Amniotic stem cell (primary cell): ENCODE measurements around the gene ITPKB.

Source experiments
- DNase-seq: peaks from one replicate; lab custom pipeline; 2025; lab: John Stamatoyannopoulos, UW

Gene ITPKB

DNA sequence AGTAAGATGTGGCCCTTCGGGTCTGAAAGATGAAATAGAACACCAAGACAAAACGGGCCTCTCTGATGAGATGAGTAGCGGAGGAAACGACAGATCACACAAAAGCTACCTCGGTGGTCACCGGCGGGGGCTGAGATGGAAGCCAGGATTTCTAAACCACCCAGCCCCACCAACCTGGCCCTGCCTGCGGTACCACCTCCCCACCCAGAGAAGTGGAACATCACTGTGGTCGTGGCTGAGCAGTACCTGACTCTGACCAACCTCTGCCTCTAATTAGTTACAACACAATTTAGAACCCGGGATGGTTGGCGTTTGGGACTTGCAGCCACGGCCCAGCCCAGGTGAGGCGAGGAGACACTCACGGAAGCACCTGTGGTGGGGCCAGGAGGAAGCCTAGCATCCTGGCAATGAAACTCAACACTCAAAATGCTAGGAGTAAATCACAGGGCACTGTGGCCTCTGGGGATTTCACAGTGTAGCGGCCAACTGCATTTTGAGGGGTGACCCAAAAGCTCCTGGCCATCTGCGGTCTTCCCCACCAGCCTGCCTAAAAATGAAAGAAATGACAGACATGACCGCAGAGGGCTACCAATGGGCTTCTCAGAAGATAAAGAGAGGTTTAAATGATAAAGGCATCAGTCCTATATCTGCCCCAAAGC is 73.4 kb downstream of the ITPKB start:
- DNase-seq: no peak

DNA sequence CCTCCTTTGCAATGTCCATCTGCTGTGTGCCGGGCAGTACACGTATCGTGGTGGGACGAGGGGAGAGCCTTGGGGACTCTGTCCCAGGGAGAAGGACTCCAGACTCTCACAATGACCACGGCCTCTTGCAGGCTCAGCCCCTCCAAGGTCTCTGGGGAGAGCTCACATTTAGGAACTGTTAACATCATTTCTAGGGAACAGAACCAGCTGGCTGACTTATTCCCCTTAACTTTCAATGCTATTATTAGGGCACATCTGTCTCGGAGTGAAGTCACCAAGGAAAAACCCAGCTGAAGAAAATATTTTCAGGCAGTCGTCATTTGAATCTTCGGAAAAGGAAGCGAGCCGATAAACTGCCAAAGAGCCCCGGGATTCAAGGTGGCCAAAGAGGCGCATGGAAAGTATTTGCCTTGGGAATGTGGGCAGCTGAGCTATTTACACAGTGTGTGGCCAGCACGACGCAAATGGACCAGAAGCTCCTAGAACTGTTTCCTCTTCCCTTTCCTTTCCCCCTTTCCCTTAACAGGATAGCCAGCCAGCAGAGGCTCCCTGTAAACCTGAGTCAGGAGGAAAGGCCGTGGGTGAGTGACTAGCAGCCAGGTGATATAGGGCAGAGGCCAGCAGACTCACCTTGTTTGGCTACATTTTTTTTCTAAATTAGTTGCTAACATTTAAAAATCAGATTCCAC is 74.5 kb downstream of the ITPKB start:
- peak; percentile 24 for DNase-seq

DNA sequence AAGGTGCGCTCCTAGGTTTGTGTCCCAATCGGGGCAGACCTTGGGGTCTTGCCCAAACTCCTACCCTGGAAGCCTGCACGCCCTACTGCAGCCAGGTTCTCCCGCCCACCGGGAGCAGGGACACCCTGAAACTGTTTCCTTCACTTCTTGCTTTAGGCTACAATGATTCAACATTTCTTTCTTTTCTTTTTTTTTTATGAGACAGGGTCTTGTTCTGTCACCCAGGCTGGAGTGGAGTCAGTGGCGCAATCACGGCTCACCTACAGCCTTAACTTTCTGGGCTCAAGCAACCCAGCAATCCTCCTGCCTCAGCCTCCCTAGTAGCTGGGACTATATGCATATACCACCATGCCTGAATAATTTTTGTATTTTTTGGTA is 75.8 kb downstream of the ITPKB start:
- DNase-seq: no peak

DNA sequence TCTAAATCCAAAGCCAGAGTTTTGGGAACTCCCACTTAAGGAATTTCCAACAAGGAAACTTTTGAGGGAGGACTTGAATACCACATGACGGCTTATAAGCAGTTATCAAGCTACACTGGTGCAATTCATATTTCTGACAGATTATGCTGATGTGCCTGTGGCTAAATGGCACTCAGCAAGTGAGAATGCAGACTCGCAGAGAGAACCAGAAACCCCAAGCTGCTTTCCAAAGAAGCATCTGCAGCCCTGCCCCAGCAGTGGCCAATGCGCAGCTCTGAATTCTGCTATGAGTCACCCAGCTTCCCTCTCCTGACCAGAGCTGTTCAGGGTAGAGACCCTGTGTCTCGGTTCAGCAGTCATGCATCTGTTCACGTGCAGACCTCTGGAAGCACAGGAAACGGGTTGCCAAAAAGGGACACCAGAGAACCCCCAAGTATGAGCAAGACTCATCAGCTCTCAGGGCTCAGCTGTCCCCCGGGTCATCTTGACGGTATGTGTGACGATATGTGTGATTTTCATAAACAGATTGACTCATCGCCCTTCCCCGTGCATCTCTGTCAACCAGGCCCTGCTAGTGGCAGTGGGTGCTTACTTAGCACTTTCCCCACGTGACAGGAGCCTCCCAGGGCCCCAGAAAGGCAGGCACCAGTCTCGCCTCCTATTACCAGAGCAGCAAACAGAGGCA is 76.3 kb downstream of the ITPKB start:
- peak; percentile 96 for DNase-seq

DNA sequence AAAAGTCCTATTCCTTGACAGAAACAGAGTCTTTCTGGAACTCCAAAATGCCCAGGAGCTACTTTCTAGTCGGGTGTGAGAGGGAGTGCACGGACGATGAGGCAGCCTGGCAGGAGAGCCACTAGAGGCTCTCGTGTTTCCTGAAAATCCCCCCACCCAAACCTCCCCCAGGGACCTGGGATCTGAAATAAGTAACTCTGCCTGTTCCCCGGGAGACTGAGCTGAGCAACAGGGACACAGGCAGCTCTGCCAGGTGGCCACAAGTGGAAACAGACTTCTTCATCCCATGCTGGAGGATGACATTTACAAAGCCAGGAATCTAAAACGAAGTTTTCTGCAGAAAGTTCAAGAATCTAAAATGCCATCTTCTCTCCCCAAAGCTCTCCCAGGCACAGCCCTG is 77.1 kb downstream of the ITPKB start:
- no peak for DNase-seq

DNA sequence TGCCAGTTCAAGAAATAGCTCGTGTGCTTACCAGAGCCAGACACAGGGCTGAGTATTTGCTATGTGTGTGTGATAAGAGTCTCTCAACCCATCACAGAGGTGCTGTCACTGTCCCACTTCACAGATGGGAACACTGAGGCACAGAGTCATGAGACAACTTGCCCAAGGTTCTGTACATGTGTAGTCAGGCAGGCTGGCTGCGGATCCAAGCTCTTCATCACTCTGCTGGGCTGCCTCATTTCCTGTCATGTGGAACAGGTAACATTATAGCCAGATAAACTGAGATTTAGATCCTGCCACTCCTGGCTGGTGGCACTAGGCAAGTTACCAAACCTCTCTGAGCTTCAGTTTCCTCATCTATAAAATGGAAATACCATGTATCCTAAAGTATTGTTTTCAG is 77.8 kb downstream of the ITPKB start:
- DNase-seq: no peak

DNA sequence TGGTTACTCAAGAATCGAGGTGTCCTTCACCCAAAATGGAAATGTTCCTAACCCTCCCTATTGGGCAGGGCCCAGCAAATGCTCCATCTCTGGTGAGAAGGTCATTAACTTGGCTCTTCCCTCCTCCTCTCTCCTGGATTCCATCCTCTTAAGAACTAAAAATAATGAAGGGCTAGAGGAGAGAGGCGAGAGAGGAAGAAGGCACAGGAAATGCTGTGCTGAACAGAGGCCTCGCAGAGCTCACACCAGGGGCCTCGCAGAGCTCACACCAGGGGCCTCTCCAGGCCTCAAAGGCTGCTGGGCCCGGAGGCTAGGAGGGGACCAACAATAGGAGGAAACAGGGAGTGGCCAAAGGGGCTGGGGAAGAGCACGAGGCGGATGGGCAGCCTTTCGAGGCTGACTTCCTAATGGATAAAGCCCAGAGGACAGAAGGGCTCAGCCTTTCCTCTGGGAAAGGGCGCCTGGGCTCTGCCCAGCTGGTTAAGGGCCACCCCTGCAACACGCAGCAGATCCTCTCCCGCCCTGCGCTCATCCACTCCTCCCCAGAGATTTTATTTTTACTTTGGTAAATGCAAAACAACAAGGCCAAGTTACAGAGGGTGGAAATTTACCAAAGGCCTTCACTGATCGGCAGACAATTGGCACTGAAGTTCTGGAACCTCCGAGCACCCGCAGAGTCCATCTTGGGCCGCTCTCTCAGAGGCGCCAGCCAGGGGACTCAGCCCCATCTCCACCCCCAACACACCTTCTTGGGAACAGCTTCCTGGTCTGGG is 78.5 kb downstream of the ITPKB start:
- DNase-seq: no peak

DNA sequence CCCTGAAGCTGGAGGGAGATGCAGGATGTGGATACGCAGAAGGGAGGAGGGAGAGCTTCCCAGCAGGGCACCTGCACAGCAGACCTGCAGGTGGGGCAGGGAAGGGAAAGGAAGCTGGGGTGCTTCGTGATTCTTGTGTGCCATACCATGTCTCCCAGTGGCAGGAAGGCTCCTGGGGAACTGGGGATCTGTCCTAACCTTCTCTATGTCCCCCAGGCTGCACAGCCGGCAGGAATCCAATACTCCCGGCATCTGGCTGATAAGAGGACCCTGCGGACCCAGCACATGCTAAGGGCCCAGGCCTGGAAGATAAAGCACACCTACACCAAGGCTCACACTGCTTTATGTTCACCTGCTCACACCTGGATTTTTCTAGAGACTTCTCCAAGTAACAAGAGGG is 79.4 kb downstream of the ITPKB start:
- DNase-seq: no peak

DNA sequence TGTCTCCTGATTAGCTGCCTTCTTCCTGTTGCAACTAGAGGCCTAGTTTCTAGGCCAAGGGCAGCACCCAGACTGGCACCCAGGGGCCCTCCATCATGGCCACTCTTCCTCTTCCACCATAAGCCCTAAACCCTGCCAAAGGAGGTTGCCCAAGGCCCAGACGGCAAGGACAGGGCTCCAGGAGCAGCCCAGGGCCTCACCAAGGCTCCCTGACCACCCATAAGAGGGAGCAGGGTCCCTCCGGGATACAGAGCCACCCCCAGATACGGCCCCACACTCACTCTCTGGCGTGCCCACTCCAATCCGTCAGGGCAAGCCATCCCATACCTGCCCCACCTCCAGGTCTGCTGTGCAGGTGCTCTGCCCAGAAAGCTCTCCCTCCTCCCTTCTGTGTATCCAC is 79.9 kb downstream of the ITPKB start:
- DNase-seq: no peak

DNA sequence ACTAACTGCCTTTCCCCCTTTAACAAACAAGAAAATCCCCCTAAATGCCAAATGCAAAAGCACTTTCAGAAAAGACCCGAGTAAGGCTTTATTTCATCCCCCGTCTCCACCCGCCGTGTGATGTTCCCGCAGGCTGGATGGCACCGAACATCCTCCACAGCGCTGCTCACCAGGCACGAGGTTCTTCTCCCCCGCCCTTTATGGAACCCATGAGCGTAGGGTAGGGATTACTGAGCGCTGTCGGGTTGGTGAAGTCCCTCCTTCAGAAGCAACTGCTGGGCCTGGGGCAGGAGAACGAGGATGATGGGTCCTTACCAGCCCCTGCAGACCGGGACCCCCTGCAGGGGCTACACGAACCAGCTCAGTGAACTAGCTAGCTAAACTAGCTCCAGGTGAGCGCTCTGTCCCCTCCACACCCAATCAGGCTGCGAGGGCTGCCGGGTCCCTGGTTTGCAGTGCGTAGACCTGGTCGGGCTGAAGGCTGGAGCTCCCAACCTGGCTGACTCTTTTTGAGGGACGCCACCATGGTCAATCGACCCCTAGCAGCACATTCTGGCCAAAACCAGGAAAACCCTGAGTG is 80.4 kb downstream of the ITPKB start:
- DNase-seq: no peak

DNA sequence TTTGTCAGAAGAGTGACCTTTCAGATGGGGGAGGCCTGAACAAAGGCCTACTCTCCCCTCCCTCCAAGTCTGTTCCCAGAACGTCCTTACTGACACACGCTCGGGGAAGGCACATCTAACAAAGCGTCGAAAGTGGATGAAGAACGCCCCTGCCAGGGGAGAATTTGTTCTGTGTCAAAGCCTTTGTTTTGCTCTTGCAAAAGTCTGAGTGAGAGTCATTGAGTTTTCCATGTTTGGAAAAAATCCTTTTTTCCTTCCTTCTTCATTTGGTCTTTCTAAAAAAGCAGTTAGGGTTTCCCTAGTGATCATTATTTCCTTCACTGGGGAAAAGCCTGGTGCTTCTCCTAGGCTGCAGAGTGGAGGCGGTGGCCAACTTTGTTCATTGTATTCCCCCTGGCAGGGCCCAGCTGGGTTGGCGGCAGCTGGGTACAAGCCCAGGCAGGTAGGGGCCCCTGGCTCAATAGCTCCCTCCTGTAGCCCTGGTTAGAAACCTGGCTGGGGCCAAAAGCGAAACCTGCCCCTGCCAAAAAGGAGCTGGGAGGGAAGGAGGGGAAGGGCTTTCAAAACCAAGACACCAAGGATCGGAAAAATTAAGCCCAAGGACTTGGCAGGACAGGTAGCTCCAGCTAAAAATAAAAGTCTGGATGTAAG is 81.1 kb downstream of the ITPKB start:
- no peak for DNase-seq

DNA sequence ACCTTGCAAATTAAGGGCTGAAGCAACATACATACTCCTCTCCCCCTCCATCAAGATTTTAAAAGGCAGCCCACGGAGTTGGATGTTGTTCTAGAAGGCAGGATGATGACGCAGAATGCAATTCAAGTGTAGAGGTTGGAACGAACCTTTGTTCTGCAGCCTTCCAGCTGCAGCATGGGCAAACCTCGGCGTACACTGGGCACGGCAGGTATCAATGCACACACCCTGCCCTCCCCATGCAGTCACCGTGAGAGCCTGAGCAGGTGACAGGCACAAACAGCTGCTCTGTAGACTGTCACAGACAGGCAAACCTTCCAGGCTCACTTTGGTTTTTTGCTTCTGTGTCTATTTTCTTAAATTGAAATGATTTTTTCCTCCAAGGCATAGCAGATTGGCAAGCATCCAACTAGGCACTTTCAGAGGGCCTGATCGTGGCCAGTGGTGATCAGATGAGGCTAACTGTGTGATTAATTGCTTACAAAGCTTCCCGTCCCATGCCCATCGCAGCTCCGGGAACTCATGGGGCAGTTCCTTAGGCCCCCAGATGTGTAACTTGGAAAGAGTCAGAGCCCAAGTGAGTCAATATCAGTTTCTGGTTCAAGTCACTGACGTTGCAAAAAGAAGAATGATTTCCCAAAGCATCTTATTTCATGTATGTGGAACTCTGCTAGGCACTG is 82.3 kb downstream of the ITPKB start:
- DNase-seq: peak; percentile 74

DNA sequence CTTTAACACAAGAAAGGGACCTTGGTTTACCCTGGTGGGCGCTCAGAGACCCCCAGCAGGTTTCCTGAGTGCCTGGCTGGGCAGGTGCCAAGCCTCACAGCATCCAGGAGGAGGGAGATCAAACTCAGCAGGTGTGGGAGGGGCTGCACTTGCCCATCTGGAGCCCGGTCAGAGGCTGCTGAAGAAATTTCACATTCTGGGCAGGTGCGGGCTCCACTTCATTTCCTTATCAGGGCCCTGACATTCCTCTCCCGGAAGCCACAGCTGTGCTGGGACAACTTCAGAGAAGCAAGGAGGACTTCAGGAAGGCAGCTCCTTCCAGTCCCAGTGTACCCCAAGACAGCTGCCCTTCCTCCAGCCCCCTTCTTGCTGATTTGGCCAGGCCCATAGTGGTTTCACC is 82.9 kb downstream of the ITPKB start:
- DNase-seq: no peak

DNA sequence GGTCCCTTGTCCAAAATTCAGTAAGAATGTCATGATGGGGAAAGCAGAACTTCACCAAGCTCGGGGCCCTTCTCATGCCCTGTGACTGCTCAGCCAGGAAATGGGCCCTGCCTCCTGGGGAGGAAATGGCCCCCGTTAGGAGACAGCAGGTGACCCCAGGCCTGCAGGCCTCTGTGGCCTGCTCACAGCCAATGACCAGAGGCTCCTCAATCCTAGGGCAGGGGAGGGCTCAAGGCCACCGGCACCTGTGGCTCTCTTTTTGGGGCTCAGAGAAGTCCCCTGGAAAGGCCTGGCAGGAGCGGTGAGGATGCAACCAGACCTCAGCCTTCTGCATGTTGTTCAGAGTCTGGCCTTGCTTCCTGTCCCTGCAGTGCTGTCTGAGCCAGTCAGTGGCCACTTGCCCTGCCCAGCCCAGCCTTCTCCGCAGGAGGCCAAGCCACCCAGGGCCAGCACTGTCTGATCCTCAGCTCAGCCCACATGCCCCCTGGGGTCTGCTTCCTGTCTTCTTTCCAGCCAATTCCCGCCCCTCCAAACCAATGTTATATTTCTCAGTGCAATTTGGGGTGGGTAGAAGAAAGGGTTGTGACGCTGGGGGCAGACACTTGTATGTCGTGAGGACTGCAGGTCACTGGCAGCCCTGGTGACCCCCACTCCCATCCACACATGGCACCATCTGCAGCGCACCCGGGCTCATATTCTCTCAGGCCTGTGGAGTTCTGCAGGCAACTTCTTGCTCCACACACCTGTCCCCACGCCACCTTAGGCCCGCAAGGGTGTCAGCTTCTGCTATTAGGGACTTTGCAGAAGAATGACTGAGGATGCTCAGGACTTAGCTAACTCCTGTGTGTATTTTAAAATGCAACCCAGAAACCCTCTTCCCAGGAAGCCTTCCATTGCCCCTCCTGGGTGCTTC is 83.6 kb downstream of the ITPKB start:
- DNase-seq: no peak

DNA sequence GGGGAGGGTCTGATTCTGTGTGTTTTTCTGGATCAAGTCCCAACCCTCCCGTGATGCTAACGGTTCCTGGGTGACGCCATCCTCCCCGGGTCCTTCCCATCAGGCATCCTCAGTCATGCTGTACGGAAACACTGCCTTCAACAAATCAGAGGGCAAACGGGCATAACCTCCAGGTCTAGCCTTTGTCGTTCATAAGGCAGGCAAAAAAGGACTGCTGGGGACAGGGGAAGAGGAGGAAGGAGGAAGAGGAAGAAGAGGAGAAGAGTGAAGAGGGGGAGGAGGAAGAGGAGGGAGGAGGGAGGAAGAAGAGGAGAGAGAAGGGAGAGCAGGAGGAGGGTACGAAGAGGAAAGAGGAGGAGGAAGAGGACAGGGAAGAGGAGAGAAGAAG is 84.4 kb downstream of the ITPKB start:
- DNase-seq: no peak

DNA sequence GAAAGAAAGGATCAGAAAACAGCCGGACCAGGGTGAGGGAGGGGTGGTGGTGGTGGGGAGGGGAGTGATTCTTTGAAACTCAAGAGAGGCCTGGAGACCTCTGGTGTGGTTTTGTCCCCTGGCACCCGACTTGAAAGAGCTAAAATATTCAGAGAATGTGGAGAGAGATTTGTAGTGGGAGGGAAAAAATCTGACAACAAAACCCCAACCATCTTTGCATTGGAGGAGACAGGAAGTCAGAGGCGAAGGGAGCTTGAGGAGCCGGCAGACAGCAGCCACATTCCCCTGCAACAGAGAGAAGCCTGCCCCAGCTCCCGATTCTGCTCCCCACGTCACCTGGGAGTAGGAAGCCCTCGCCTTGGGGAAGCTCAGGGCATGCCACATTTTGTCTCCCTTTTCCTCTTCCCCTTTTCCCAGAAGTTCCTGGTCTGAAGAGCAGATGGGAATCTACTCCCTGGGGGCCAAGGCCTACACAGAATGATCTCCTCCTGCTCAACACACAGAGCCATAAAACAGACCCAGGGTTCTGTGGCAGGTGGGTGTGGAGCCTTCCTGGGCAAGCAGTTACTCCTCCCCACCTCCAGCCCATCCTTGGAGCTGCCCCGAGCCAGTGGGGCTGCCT is 84.9 kb downstream of the ITPKB start:
- no peak for DNase-seq

DNA sequence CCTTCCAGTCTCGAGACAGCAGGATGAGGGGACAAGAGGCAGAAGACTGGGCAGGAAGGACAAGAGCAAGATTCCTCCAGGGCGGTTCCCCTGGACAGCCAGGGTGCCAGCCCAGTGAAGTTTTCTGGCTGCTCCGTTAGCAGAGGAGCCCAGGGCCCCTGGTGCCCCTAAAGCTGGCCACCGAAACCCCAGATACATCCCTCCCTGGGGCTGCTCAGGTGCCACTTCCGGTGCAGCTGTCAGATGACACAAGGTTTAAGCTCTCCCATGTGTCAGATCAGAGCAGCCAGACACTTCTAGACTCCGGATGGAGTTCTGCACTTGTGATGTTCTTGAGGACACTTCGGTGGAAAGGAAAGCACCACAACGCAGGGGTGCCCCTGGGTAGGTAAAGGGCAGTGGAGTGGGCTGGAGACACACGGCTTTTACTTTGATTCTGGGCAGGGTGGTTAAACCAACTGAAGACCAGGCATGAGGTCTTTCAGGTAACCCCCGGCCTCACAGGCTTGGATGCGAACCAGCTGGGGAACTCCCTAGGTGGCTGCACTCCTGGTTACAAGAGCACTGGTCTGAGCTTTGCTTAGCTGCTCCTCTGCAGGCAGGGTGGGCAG is 85.7 kb downstream of the ITPKB start:
- no peak for DNase-seq

DNA sequence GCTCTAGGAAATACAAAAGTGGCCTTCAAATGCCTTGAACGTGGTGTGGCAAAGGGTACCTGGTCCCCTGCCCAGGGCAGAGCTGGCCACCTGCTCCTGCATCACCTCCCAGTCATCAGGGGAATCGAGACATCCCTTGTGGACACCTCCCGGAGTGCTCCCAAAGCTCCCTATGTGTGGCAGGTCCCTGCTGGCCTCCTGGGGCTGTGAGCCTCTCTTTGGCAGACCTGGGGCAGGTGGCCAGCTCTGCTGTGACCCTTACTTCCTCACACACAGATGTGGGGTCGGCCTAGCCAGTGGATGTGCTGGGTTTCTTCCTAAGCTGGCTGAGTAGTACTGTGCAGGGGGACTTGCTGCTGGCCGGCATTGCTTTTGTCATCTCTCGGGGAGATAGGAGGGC is 86.5 kb downstream of the ITPKB start:
- DNase-seq: no peak

DNA sequence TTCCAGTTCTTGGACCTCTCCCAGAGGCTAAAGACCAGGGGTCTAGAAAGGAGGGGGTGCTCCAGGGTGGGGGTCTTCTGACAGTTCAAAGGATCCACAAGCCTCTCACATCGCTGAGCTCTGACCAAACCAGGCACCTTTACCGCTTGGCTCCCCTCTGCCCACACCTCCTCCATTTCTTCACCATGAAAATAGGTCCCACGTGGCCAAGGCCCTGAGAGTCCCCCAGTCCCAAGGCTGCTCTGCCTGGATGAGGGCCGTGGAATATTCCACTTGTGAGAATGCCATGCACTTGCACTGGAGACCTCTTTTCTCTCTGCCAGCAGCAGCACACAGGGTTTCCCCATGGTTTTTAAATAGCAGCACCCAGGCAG is 87.4 kb downstream of the ITPKB start:
- DNase-seq: no peak
